NCI-H1048 (cell line): Measurements from ENCODE around the gene LNX1.
"Not testable (repeated sequence)": the region's sequence is repeated elsewhere in the genome, so short reads cannot be mapped to it uniquely, and the experiment has no call there.

Experiments
- DNase-seq: peaks from one replicate; lab custom pipeline; 2025; lab: John Stamatoyannopoulos, UW

The LNX1 gene

GRCh38 chr4:53463340-53463739 is 127.9 kb downstream of the LNX1 start:
- no peak for DNase-seq

GRCh38 chr4:53461244-53461643 is 130.0 kb downstream of the LNX1 start:
- DNase-seq = no peak

GRCh38 chr4:53459548-53459947 is 131.7 kb downstream of the LNX1 start:
- no peak for DNase-seq

GRCh38 chr4:53456178-53456577 is 135.1 kb downstream of the LNX1 start:
- DNase-seq = no peak

GRCh38 chr4:53455766-53456165 is 135.5 kb downstream of the LNX1 start:
- no peak for DNase-seq

- no peak for DNase-seq
Observed at GRCh38 chr4:53453385-53453784, 137.9 kb downstream of the LNX1 start.

GRCh38 chr4:53450773-53451172 is 140.5 kb downstream of the LNX1 start:
- DNase-seq = no peak

- no peak for DNase-seq
Observed at GRCh38 chr4:53444954-53445353, 146.3 kb downstream of the LNX1 start.

GRCh38 chr4:53441564-53441963 is 149.7 kb downstream of the LNX1 start:
- DNase-seq = no peak

GRCh38 chr4:53436251-53436650 is 155.0 kb downstream of the LNX1 start:
- no peak for DNase-seq

GRCh38 chr4:53432528-53433424 is 158.5 kb downstream of the LNX1 start:
- DNase-seq = no peak

GRCh38 chr4:53431052-53431451 is 160.2 kb downstream of the LNX1 start:
- DNase-seq = no peak

- no peak for DNase-seq
Observed at GRCh38 chr4:53427366-53427765, 163.9 kb downstream of the LNX1 start.

- DNase-seq = no peak
Observed at GRCh38 chr4:53424280-53424679, 167.0 kb downstream of the LNX1 start.

GRCh38 chr4:53422367-53422766 is 168.9 kb downstream of the LNX1 start:
- DNase-seq = no peak

- no peak for DNase-seq
Observed at GRCh38 chr4:53421791-53422190, 169.5 kb downstream of the LNX1 start.

- DNase-seq = no peak
Observed at GRCh38 chr4:53419208-53419607, 172.1 kb downstream of the LNX1 start.

- DNase-seq = not testable (repeated sequence)
Observed at GRCh38 chr4:53409479-53409878, 181.8 kb downstream of the LNX1 start.
